Stimulated activated effector memory CD8-positive, alpha-beta T cell treated with anti-CD3 and anti-CD28 coated beads, Interleukin-12 subunit alpha, Interleukin-12 subunit beta, amount 100 ng/mL, for 72 hours (primary cell): Measurements from ENCODE around the gene MTUS2.

Source experiments
- ATAC-seq: fragments of 150-1000 bp; cut with Tn5 transposase; 2 replicates; pipeline ENCODE4 v1.10.0; 2021
- DNase-seq, 2 donors: peaks; one replicate each; pipeline ENCODE4 v3.0.0; 2021 to 2022; ENCODE audit warnings: low spot score in 2 of 2
- H3K27ac Mint-ChIP-seq: one replicate; pipeline ENCODE4 v1.8.0; 2022; ENCODE audit warnings: mild to moderate bottlenecking, mixed read lengths
- H3K36me3 Mint-ChIP-seq: one replicate; pipeline ENCODE4 v1.8.0; 2022; ENCODE audit warnings: mild to moderate bottlenecking, mixed read lengths
- H3K4me1 Mint-ChIP-seq: one replicate; pipeline ENCODE4 v1.8.0; 2022; ENCODE audit warnings: mixed read lengths
- H3K4me3 Mint-ChIP-seq: one replicate; pipeline ENCODE4 v1.8.0; 2022; ENCODE audit warnings: mild to moderate bottlenecking, mixed read lengths
- H3K9me3 Mint-ChIP-seq: one replicate; pipeline ENCODE4 v1.8.0; 2022; ENCODE audit warnings: mixed read lengths

The MTUS2 gene

GRCh38 chr13:29118471-29118870, 298.3 kb downstream of the MTUS2 start:
- H3K4me1 Mint-ChIP-seq = no peaks in the 10 kb centered on the region
- no peak overlapping the region for H3K4me3 Mint-ChIP-seq
- ATAC-seq (peak; percentile 13), DNase-seq (no peak)
- no peak overlapping the region for H3K27ac Mint-ChIP-seq
- H3K36me3 Mint-ChIP-seq = no peaks in the 10 kb centered on the region
- H3K9me3 Mint-ChIP-seq = no peaks in the 10 kb centered on the region

GRCh38 chr13:29125191-29125933, 305.2 kb downstream of the MTUS2 start:
- Mint-ChIP-seq H3K36me3 (no peaks in the 10 kb centered on the region), H3K4me3 (peak overlapping the region; percentile 22), H3K27ac (peak overlapping the region; percentile 32)

GRCh38 chr13:29125934-29126424, 305.8 kb downstream of the MTUS2 start:
- Mint-ChIP-seq H3K36me3 (no peaks in the 10 kb centered on the region), H3K9me3 (no peaks in the 10 kb centered on the region), H3K4me3 (peak overlapping the region; percentile 22), H3K27ac (peak overlapping the region; percentile 32), H3K4me1 (peaks cover 14% of the 10 kb centered on the region)
- DNase-seq = no peak
- ATAC-seq = peak; percentile 66

More at GRCh38 chr13:29125191-29125933, 305.2 kb downstream of the MTUS2 start:
- DNase-seq (no peak), ATAC-seq (peak; percentile 90)
- no peaks in the 10 kb centered on the region for H3K9me3 Mint-ChIP-seq
- H3K4me1 Mint-ChIP-seq = peaks cover 14% of the 10 kb centered on the region

GRCh38 chr13:29129616-29130015, 309.5 kb downstream of the MTUS2 start:
- DNase-seq (no peak), ATAC-seq (peak; percentile 42)
- H3K27ac Mint-ChIP-seq = no peak overlapping the region
- H3K4me1 Mint-ChIP-seq = peaks cover 14% of the 10 kb centered on the region
- H3K9me3 Mint-ChIP-seq = no peaks in the 10 kb centered on the region
- H3K36me3 Mint-ChIP-seq = no peaks in the 10 kb centered on the region
- H3K4me3 Mint-ChIP-seq = no peak overlapping the region

- Mint-ChIP-seq H3K27ac (no peak overlapping the region), H3K4me1 (peaks cover 9% of the 10 kb centered on the region), H3K36me3 (no peaks in the 10 kb centered on the region), H3K4me3 (no peak overlapping the region), H3K9me3 (no peaks in the 10 kb centered on the region)
- ATAC-seq (peak; percentile 55), DNase-seq (no peak)
Observed at GRCh38 chr13:29131159-29131558, 311.0 kb downstream of the MTUS2 start.

- H3K27ac Mint-ChIP-seq = no peak overlapping the region
- peaks cover 3% of the 10 kb centered on the region for H3K4me1 Mint-ChIP-seq
- peaks cover under 1% of the 10 kb centered on the region for H3K9me3 Mint-ChIP-seq
- no peak for DNase-seq
- H3K4me3 Mint-ChIP-seq = no peak overlapping the region
- ATAC-seq = no peak
- H3K36me3 Mint-ChIP-seq = no peaks in the 10 kb centered on the region
Observed at GRCh38 chr13:29131881-29132668, 311.9 kb downstream of the MTUS2 start.

GRCh38 chr13:29136341-29136740, 316.2 kb downstream of the MTUS2 start:
- Mint-ChIP-seq H3K9me3 (peaks cover 5% of the 10 kb centered on the region), H3K4me3 (no peak overlapping the region), H3K36me3 (no peaks in the 10 kb centered on the region), H3K27ac (no peak overlapping the region), H3K4me1 (no peaks in the 10 kb centered on the region)
- DNase-seq = no peak
- no peak for ATAC-seq

GRCh38 chr13:29137016-29137415, 316.9 kb downstream of the MTUS2 start:
- Mint-ChIP-seq H3K27ac (no peak overlapping the region), H3K9me3 (peaks cover 5% of the 10 kb centered on the region), H3K4me1 (no peaks in the 10 kb centered on the region), H3K36me3 (no peaks in the 10 kb centered on the region), H3K4me3 (no peak overlapping the region)
- no peak for ATAC-seq
- DNase-seq = no peak

- Mint-ChIP-seq H3K4me1 (no peaks in the 10 kb centered on the region), H3K4me3 (no peak overlapping the region), H3K9me3 (peaks cover 5% of the 10 kb centered on the region), H3K36me3 (no peaks in the 10 kb centered on the region), H3K27ac (no peak overlapping the region)
- DNase-seq (no peak), ATAC-seq (no peak)
Observed at GRCh38 chr13:29137995-29138394, 317.9 kb downstream of the MTUS2 start.

- Mint-ChIP-seq H3K36me3 (no peaks in the 10 kb centered on the region), H3K9me3 (peaks cover 5% of the 10 kb centered on the region), H3K4me1 (no peaks in the 10 kb centered on the region), H3K27ac (no peak overlapping the region), H3K4me3 (no peak overlapping the region)
- ATAC-seq (no peak), DNase-seq (no peak)
Observed at GRCh38 chr13:29140277-29140676, 320.1 kb downstream of the MTUS2 start.

- ATAC-seq (no peak), DNase-seq (no peak)
- Mint-ChIP-seq H3K27ac (no peak overlapping the region), H3K4me1 (no peaks in the 10 kb centered on the region), H3K36me3 (no peaks in the 10 kb centered on the region), H3K9me3 (peaks cover 3% of the 10 kb centered on the region), H3K4me3 (no peak overlapping the region)
Observed at GRCh38 chr13:29143847-29144246, 323.7 kb downstream of the MTUS2 start.

- no peak overlapping the region for H3K4me3 Mint-ChIP-seq
- no peaks in the 10 kb centered on the region for H3K4me1 Mint-ChIP-seq
- H3K36me3 Mint-ChIP-seq = no peaks in the 10 kb centered on the region
- H3K27ac Mint-ChIP-seq = no peak overlapping the region
- peaks cover 4% of the 10 kb centered on the region for H3K9me3 Mint-ChIP-seq
- no peak for DNase-seq
- no peak for ATAC-seq
Observed at GRCh38 chr13:29154390-29154789, 334.3 kb downstream of the MTUS2 start.

GRCh38 chr13:29156136-29156535, 336.0 kb downstream of the MTUS2 start:
- Mint-ChIP-seq H3K9me3 (peaks cover 4% of the 10 kb centered on the region), H3K36me3 (no peaks in the 10 kb centered on the region), H3K4me1 (no peaks in the 10 kb centered on the region), H3K4me3 (no peak overlapping the region), H3K27ac (no peak overlapping the region)
- no peak for ATAC-seq
- no peak for DNase-seq

GRCh38 chr13:29159871-29160270, 339.7 kb downstream of the MTUS2 start:
- DNase-seq = no peak
- Mint-ChIP-seq H3K36me3 (no peaks in the 10 kb centered on the region), H3K4me3 (no peak overlapping the region), H3K4me1 (no peaks in the 10 kb centered on the region), H3K9me3 (no peaks in the 10 kb centered on the region), H3K27ac (no peak overlapping the region)
- no peak for ATAC-seq

GRCh38 chr13:29160862-29161261, 340.7 kb downstream of the MTUS2 start:
- H3K9me3 Mint-ChIP-seq = no peaks in the 10 kb centered on the region
- H3K4me1 Mint-ChIP-seq = no peaks in the 10 kb centered on the region
- H3K27ac Mint-ChIP-seq = no peak overlapping the region
- DNase-seq = no peak
- ATAC-seq = no peak
- H3K36me3 Mint-ChIP-seq = no peaks in the 10 kb centered on the region
- H3K4me3 Mint-ChIP-seq = no peak overlapping the region

- H3K27ac Mint-ChIP-seq = no peak overlapping the region
- no peak for ATAC-seq
- no peaks in the 10 kb centered on the region for H3K4me1 Mint-ChIP-seq
- H3K9me3 Mint-ChIP-seq = no peaks in the 10 kb centered on the region
- H3K36me3 Mint-ChIP-seq = no peaks in the 10 kb centered on the region
- no peak overlapping the region for H3K4me3 Mint-ChIP-seq
- no peak for DNase-seq
Observed at GRCh38 chr13:29161676-29162075, 341.5 kb downstream of the MTUS2 start.
